IPS-18c (cell line): ENCODE results near the gene FGFR2.

Experiments
- H3K4me3 ChIP-seq: 2 replicates; pipeline ENCODE4 v1.7.0; 2013; ENCODE audit warnings: low read depth, mild to moderate bottlenecking, low read length, moderate library complexity; ENCODE audit not compliant: insufficient read depth
- H3K9me3 ChIP-seq: one replicate; pipeline ENCODE4 v1.6.1; 2013; ENCODE audit warnings: mild to moderate bottlenecking, low read length, moderate library complexity; ENCODE audit not compliant: control insufficient read depth, insufficient read depth

The FGFR2 gene

DNA sequence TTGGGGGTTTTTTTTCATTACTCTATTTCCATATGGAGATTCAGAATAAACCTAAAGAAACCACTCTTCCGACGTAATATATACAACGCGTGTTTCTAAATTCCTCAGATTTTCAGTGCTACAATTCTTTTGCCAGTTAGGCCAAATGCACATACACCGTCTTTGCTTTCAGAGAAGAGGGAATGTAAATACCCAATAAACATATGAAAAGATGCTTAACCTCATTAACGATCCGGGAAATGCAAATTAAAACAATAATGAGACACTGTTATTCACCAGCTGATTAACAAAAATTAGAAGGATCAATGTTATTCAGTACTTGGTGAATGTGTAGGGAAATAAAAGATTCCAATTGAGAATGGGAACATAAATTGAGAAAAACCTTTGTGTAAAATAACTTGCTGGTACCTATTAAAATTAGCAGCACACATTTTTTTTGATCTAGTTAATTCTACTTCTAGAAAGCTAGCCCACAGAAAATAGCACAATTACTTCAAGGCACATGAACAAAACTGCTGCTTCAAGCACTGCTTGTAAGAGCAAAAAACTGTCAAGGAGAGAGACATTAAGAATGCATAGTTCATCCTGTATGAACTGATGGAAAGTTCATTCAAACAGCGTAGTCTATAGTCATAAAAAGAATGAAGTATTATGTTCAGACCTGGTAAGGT lies 56.7 kb downstream of the FGFR2 start:
- Histone ChIP-seq H3K9me3 (no peaks in the 10 kb centered on the region), H3K4me3 (no peak overlapping the region)

GRCh38 chr10:121540732-121541395 lies 57.4 kb downstream of the FGFR2 start:
- no peaks in the 10 kb centered on the region for H3K9me3 ChIP-seq

GRCh38 chr10:121539786-121540185 lies 58.5 kb downstream of the FGFR2 start:
- no peak overlapping the region for H3K4me3 ChIP-seq

More at GRCh38 chr10:121540732-121541395, 57.4 kb downstream of the FGFR2 start:
- no peak overlapping the region for H3K4me3 ChIP-seq

GRCh38 chr10:121536310-121536913 lies 61.8 kb downstream of the FGFR2 start:
- no peaks in the 10 kb centered on the region for H3K9me3 ChIP-seq
- no peak overlapping the region for H3K4me3 ChIP-seq

More at GRCh38 chr10:121539786-121540185, 58.5 kb downstream of the FGFR2 start:
- no peaks in the 10 kb centered on the region for H3K9me3 ChIP-seq

DNA sequence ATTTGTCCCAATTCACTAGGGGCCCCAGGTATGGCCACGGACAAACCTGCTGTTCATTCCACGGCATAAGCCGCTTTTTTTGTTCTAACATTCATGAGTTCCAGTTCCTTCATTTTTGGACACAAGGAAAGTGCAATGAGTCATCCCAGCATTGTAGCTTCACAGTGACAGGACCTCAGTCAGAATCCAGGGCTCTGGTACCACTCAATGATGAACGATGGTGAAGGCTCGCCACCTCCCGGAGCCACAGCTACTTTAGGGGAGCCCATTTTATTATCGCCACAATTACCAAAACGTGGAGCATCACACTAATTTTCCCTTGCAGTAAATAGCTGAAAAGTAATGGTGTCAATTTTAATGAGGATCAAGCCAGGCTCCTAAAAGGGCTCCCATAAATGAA lies 62.9 kb downstream of the FGFR2 start:
- Histone ChIP-seq H3K9me3 (peaks cover under 1% of the 10 kb centered on the region), H3K4me3 (no peak overlapping the region)

GRCh38 chr10:121532292-121532864 lies 65.9 kb downstream of the FGFR2 start:
- no peak overlapping the region for H3K4me3 ChIP-seq
- peaks cover 2% of the 10 kb centered on the region for H3K9me3 ChIP-seq

- Histone ChIP-seq H3K9me3 (peaks cover 2% of the 10 kb centered on the region), H3K4me3 (no peak overlapping the region)
These were observed 66.4 kb downstream of the FGFR2 start for GRCh38 chr10:121531830-121532178.

- Histone ChIP-seq H3K4me3 (no peak overlapping the region), H3K9me3 (peaks cover 2% of the 10 kb centered on the region)
These were observed 67.0 kb downstream of the FGFR2 start for GRCh38 chr10:121531076-121531829.

DNA sequence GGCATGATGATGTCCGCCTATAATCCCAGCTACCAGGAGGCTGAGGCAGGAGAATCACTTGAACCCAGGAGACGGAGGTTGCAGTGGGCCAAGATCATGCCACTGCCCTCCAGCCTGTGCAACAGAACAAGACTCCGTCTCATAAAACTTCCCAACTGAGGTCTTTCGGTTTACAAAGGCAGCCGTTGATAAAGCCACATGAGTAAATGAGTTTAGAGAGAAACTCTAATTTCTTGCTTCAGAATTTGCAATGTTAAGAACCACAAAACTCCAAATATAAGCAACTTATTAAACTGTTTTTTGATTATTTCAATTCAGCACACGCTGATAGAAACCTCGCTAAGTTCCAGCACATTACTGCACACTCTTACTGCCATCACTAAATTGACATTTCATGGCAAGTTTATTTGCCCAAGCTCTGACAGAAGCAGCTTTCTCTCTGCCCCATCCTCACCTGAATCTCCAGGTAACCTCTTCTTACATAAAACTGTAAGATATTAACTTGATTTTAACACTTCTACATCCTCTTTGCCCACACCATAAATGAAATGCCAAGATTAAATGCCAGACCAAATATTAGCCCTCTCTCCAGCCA lies 67.7 kb downstream of the FGFR2 start:
- H3K4me3 ChIP-seq: no peak overlapping the region
- H3K9me3 ChIP-seq: peaks cover 2% of the 10 kb centered on the region

GRCh38 chr10:121527690-121528089 lies 70.6 kb downstream of the FGFR2 start:
- Histone ChIP-seq H3K4me3 (no peak overlapping the region), H3K9me3 (peaks cover 2% of the 10 kb centered on the region)

DNA sequence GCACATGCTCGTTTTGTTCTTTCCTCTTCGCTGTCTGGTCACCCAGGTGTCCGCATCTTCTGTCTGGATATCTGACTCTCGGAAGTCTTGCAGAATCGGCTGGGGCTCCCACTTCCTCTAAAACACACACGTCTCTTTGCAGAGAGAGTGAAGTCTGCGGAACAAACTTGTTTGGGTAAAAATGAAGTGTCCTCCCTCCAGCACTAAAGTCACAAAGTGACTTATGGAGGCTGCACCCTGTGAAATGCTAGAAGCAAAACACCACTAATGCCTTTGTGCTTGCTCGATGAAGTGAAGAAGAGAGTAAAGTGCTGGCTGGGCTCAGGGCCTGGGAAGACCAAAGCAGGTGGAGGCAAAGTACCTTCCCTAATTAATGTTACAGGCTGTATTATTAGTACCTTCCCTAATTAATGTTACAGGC lies 71.4 kb downstream of the FGFR2 start:
- Histone ChIP-seq H3K4me3 (no peak overlapping the region), H3K9me3 (peaks cover 2% of the 10 kb centered on the region)

GRCh38 chr10:121526135-121526790 lies 72.0 kb downstream of the FGFR2 start:
- Histone ChIP-seq H3K9me3 (peaks cover 2% of the 10 kb centered on the region), H3K4me3 (no peak overlapping the region)

DNA sequence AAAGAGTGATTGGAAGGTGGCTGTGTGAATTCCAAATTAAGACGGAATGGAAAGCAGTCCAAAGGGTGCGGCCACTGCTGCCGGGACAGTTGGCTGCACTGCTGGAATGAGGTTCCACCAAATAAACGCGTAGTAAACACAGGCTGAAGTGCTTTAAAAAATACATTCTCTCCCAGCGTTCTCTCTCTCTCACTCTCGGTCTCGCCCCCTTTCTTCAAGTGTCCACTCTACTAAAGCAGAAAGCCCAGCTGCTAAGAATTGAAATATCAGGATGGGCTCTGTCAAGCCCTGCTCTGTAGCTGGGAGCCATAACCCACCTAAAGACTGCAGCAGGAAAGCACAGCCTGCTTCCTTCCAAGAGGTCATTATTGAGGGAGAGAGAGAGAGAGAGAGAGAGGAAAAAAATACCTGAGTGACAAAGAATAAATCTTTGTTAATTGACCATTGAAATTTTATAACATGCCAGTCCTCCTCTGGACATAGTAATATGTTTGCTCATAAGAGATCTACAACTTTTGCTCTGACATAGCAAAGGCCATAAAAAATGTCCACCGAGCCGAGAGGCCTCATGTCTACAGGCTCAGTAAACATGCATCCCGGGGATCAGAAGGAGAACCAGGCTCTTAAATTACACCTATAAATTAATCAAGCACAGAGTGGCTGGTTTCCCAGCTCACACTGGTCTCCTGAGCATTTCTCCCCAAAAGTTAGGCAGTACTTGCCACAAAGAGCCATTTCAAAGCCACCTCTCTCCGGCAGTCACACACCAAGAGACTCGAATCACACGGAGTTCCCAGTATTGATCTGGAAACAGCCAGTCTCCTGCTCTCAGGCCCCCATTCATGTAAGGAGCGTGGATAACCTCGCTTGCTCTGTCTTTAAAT lies 72.8 kb downstream of the FGFR2 start:
- H3K9me3 ChIP-seq: peaks cover 2% of the 10 kb centered on the region
- H3K4me3 ChIP-seq: no peak overlapping the region

DNA sequence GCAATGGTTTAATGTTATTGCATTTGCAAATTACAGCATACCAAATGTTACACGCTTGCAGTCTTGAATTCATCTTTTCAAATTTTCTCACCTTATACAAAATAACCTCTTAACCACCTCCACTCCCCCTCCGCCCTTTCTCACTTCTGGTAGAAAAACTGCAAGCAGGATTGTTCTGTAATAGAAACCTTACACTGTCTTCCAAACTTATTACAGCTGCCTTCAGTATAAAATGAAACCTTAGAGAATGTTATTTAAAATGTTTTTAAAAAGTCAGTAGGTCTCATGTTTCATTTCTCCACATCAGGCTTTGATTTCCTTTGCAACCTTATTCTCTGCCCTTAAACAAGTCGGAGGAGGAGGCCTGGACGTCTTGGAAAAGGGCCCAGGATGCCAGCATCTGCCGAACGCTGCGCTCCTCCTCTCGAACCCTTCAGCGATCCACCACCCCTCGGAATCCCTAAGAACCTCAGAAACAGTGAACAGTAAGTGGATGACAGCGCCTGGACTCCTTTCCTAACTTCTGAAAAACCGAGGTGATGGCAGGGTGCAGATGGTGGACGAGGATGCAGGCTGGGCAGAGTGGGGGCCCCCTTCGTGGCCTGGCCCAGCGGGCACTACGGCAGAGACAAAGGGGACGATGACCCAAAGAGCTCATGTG lies 74.0 kb downstream of the FGFR2 start:
- H3K9me3 ChIP-seq: no peaks in the 10 kb centered on the region
- no peak overlapping the region for H3K4me3 ChIP-seq

- H3K9me3 ChIP-seq: no peaks in the 10 kb centered on the region
- H3K4me3 ChIP-seq: no peak overlapping the region
These were observed 75.4 kb downstream of the FGFR2 start for GRCh38 chr10:121522831-121523230.
